ENCODE results near the gene EDEM3. TPM values are rescaled to one million over a fixed set of nuclear protein-coding genes. Genes with fewer than 3 reads are reported as not detected.
A peak's percentile ranks its signal among the peaks of the same experiment; 100 is the strongest.

EDEM3 gene, protein sequence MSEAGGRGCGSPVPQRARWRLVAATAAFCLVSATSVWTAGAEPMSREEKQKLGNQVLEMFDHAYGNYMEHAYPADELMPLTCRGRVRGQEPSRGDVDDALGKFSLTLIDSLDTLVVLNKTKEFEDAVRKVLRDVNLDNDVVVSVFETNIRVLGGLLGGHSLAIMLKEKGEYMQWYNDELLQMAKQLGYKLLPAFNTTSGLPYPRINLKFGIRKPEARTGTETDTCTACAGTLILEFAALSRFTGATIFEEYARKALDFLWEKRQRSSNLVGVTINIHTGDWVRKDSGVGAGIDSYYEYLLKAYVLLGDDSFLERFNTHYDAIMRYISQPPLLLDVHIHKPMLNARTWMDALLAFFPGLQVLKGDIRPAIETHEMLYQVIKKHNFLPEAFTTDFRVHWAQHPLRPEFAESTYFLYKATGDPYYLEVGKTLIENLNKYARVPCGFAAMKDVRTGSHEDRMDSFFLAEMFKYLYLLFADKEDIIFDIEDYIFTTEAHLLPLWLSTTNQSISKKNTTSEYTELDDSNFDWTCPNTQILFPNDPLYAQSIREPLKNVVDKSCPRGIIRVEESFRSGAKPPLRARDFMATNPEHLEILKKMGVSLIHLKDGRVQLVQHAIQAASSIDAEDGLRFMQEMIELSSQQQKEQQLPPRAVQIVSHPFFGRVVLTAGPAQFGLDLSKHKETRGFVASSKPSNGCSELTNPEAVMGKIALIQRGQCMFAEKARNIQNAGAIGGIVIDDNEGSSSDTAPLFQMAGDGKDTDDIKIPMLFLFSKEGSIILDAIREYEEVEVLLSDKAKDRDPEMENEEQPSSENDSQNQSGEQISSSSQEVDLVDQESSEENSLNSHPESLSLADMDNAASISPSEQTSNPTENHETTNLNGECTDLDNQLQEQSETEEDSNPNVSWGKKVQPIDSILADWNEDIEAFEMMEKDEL
- total RNA-seq: 36.2 and 37.5 TPM in 2 replicates
- long read RNA-seq, full-length matches to known transcripts: 9 of 96 reads
- long read RNA-seq, partial matches to known transcripts: 74 of 96 reads
- long read RNA-seq, other reads (novel, unspliced or antisense): 13 of 96 reads

DNA sequence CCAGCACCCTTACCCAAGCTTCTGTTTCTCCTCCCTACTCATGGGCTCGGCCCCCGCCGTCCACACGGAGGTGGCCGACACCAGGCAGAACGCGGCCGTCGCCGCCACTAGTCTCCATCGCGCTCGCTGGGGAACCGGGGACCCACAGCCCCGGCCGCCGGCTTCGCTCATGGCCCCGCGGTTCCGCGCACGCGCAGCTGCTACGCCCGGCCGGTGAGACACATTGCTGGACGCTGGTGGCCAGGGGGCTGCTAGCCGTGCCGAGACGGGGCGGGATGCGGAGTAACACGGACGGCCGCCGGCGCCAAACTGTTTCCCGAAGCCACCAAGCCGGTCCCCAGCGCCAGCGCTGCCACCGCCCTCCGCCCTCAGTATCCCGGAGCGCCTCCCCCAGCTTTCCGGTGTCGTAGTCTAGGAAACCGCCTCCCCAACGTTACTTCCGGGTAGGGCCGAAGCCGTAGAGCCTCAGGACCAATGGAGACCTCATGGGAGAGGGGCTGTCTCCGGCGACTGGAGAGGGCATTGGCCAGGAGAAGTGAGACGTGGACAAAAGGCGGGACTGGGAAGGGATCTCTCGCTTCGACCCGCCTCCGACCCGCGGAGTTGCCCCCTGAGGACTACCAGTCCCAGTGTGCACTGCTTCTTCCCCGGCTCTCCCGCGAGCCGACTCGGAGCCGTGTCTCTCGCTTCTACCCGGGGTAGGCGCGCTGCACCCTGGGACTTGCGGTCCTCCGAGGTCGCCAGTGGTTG, at the start of gene EDEM3:
Gene EDEM3, minus strand, starts transcription at position 383 of the 750 bp plus-strand sequence. Its CDS starts 212 bp downstream, at position 171.
- Mint-ChIP-seq H3K4me1 (ENCODE audit: low read depth) (peaks cover 29% of the 10 kb centered on the region), H3K9me3 (ENCODE audit: low read depth) (no peaks in the 10 kb centered on the region), H3K36me3 (ENCODE audit: insufficient read depth) (no peaks in the 10 kb centered on the region), H3K4me3 (ENCODE audit: low read depth) (peak within 1 kb of the TSS; percentile 82), H3K27ac (peak within 1 kb of the TSS; percentile 69), H3K27me3 (peaks cover 4% of the 10 kb centered on the region)
- TF ChIP-seq, protein P1, sequence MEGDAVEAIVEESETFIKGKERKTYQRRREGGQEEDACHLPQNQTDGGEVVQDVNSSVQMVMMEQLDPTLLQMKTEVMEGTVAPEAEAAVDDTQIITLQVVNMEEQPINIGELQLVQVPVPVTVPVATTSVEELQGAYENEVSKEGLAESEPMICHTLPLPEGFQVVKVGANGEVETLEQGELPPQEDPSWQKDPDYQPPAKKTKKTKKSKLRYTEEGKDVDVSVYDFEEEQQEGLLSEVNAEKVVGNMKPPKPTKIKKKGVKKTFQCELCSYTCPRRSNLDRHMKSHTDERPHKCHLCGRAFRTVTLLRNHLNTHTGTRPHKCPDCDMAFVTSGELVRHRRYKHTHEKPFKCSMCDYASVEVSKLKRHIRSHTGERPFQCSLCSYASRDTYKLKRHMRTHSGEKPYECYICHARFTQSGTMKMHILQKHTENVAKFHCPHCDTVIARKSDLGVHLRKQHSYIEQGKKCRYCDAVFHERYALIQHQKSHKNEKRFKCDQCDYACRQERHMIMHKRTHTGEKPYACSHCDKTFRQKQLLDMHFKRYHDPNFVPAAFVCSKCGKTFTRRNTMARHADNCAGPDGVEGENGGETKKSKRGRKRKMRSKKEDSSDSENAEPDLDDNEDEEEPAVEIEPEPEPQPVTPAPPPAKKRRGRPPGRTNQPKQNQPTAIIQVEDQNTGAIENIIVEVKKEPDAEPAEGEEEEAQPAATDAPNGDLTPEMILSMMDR (IDR thresholded peaks at IDR 0.05; ENCODE audit: unreplicated experiment): no peak
- DNase-seq (ENCODE audit: low spot score, unreplicated experiment): peak; percentile 94

DNA sequence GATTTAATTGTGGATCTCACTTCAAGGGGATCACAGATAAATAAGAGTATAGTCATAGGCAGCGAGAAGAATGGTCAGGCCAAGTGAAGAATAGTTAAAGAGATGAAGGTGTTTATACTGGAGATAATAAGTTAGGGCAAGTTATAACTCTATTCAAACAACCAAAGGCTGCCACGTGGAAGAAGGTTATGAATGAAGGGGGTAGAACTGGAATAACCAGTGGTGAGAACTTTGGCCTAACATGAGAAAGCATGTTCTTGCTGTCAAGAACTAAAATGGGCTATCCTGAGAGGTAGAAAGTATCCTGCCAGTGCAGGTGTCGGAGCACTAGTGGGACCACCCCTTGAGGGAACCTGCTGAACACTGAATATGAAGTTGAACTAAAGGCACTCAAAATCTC, 49.6 kb upstream of the EDEM3 start:
- H3K4me3 Mint-ChIP-seq (ENCODE audit: low read depth): no peak overlapping the region
- H3K27ac Mint-ChIP-seq: no peak overlapping the region
- H3K27me3 Mint-ChIP-seq: no peaks in the 10 kb centered on the region
- H3K4me1 Mint-ChIP-seq (ENCODE audit: low read depth): peaks cover 3% of the 10 kb centered on the region
- DNase-seq (ENCODE audit: low spot score, unreplicated experiment): no peak
- H3K36me3 Mint-ChIP-seq (ENCODE audit: insufficient read depth): peaks cover 4% of the 10 kb centered on the region
- no peaks in the 10 kb centered on the region for H3K9me3 Mint-ChIP-seq (ENCODE audit: low read depth)
- TF ChIP-seq, protein P1 (IDR thresholded peaks at IDR 0.05; ENCODE audit: unreplicated experiment): no peak

DNA sequence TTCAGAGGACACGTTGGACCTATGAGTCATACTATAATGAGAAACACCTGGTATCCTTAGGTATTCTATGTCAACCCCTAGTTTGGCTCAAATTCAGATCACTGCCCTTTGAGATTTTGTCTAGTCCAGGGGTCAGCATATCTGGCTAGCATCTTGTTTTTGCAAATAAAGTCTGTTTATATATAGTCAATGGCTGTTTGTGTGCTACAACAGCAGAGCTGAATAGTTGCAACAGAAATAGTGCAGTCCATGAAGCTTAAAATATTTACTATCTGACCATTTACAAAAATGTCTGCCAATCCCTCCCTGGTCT, 48.5 kb upstream of the EDEM3 start:
- TF ChIP-seq, protein P1 (IDR thresholded peaks at IDR 0.05; ENCODE audit: unreplicated experiment): no peak
- Mint-ChIP-seq H3K36me3 (ENCODE audit: insufficient read depth) (peaks cover 2% of the 10 kb centered on the region), H3K9me3 (ENCODE audit: low read depth) (no peaks in the 10 kb centered on the region), H3K4me1 (ENCODE audit: low read depth) (peaks cover 3% of the 10 kb centered on the region), H3K4me3 (ENCODE audit: low read depth) (no peak overlapping the region), H3K27ac (no peak overlapping the region), H3K27me3 (no peaks in the 10 kb centered on the region)
- no peak for DNase-seq (ENCODE audit: low spot score, unreplicated experiment)

DNA sequence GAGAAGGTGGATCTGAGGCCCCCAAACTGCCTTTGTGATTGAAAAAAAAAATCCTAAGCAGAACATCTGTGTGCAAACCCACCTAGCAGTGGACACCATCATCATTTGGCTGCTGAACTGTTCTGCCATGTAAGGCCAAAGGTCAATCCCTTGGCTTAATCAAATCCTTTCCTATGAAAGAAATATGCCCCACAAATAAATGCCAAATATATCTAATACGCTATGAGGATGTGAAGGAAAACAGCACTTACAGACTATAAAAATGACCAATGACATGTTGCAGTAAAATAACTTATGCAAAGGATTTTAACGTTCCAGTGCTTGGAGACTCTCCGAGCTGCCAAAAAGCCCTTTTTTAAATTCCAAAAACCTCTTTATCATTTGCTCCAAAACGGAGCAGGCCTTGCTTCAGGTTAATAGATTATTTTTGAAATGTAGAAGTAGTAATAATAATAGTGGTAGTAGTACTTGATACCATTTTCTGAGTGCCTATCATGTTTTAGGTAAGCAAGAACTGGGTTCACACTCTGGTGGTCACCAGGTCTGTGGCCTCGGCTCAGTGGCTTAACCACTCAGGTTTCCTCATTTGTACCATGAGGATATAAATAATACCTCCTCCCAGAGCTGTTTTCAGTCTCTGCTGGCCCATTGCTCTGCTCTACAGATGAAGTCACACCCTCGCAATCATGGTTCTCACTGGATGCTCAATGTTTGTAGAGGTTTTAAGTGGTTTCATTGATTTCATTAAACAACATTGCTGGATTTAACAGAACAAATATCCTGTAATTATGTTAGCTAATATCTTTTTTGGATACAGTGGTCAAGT, 47.9 kb upstream of the EDEM3 start:
- no peak overlapping the region for H3K4me3 Mint-ChIP-seq (ENCODE audit: low read depth)
- DNase-seq (ENCODE audit: low spot score, unreplicated experiment): no peak
- H3K4me1 Mint-ChIP-seq (ENCODE audit: low read depth): peaks cover 3% of the 10 kb centered on the region
- H3K36me3 Mint-ChIP-seq (ENCODE audit: insufficient read depth): peaks cover 2% of the 10 kb centered on the region
- TF ChIP-seq, protein P1 (IDR thresholded peaks at IDR 0.05; ENCODE audit: unreplicated experiment): no peak
- no peak overlapping the region for H3K27ac Mint-ChIP-seq
- H3K27me3 Mint-ChIP-seq: no peaks in the 10 kb centered on the region
- no peaks in the 10 kb centered on the region for H3K9me3 Mint-ChIP-seq (ENCODE audit: low read depth)
